Neural crest cell (in vitro differentiated cells): ENCODE data around the gene MBD3. TPM values are rescaled to one million over a fixed set of nuclear protein-coding genes. Genes with fewer than 3 reads are reported as not detected.

Source experiments
- DNase-seq: peaks from one replicate; pipeline ENCODE4 v3.0.0; 2021; ENCODE audit warnings: low read depth, mixed read lengths, low spot score
- H3K27ac Mint-ChIP-seq: one replicate; pipeline ENCODE4 v1.8.0; 2021; ENCODE audit warnings: mild to moderate bottlenecking, mixed read lengths; ENCODE audit not compliant: unreplicated experiment
- H3K27me3 Mint-ChIP-seq: 2 replicates; pipeline ENCODE4 v1.8.0; 2021; ENCODE audit warnings: low read depth, mild to moderate bottlenecking, mixed read lengths
- H3K36me3 Mint-ChIP-seq: 2 replicates; pipeline ENCODE4 v1.8.0; 2021; ENCODE audit warnings: low read depth, mild to moderate bottlenecking, mixed read lengths
- H3K4me1 Mint-ChIP-seq: 2 replicates; pipeline ENCODE4 v1.8.0; 2021; ENCODE audit warnings: mixed read lengths
- H3K4me3 Mint-ChIP-seq: one replicate; pipeline ENCODE4 v1.8.0; 2021; ENCODE audit warnings: mild to moderate bottlenecking, mixed read lengths
- H3K9me3 Mint-ChIP-seq: 2 replicates; pipeline ENCODE4 v1.8.0; 2021; ENCODE audit warnings: mixed read lengths
- CTCF ChIP-seq: fragments of 200-600 bp; sonication (generic); conservative IDR thresholded peaks from 2 replicates; pipeline ENCODE4 v1.5.0; 2021; ENCODE audit warnings: antibody characterized with exemption, mild to moderate bottlenecking
- total RNA-seq: library from RNA; stranded (reverse); gene quantifications from 2 replicates; pipeline ENCODE4 v1.2.1, GENCODE V29; 2021

Gene MBD3
- total RNA-seq, 1 donor from 2014 or later: 168 TPM

GRCh38 chr19:1633269-1633826 lies 40.7 kb upstream of the MBD3 start:
- H3K36me3 Mint-ChIP-seq: peaks cover 14% of the 10 kb centered on the region
- no peaks in the 10 kb centered on the region for H3K27me3 Mint-ChIP-seq
- no peak overlapping the region for H3K27ac Mint-ChIP-seq
- no peak overlapping the region for H3K4me3 Mint-ChIP-seq
- no peak for DNase-seq
- no peak for TF ChIP-seq CTCF
- H3K9me3 Mint-ChIP-seq: no peaks in the 10 kb centered on the region
- H3K4me1 Mint-ChIP-seq: no peaks in the 10 kb centered on the region

GRCh38 chr19:1632462-1633268 lies 40.0 kb upstream of the MBD3 start:
- Mint-ChIP-seq H3K4me3 (peak overlapping the region; percentile 49), H3K27ac (no peak overlapping the region), H3K27me3 (no peaks in the 10 kb centered on the region), H3K9me3 (no peaks in the 10 kb centered on the region), H3K36me3 (peaks cover 12% of the 10 kb centered on the region), H3K4me1 (no peaks in the 10 kb centered on the region)
- no peak for DNase-seq
- TF ChIP-seq CTCF: no peak

GRCh38 chr19:1631557-1632100 lies 39.0 kb upstream of the MBD3 start:
- Mint-ChIP-seq H3K9me3 (no peaks in the 10 kb centered on the region), H3K27ac (no peak overlapping the region), H3K4me1 (no peaks in the 10 kb centered on the region), H3K4me3 (no peak overlapping the region), H3K27me3 (no peaks in the 10 kb centered on the region), H3K36me3 (peaks cover 11% of the 10 kb centered on the region)
- no peak for DNase-seq
- no peak for TF ChIP-seq CTCF

- Mint-ChIP-seq H3K9me3 (no peaks in the 10 kb centered on the region), H3K4me1 (no peaks in the 10 kb centered on the region), H3K27me3 (no peaks in the 10 kb centered on the region), H3K36me3 (peaks cover 9% of the 10 kb centered on the region), H3K4me3 (no peak overlapping the region), H3K27ac (no peak overlapping the region)
- no peak for TF ChIP-seq CTCF
- no peak for DNase-seq
Observed at GRCh38 chr19:1630811-1631210, 38.1 kb upstream of the MBD3 start.

GRCh38 chr19:1630012-1630411 lies 37.3 kb upstream of the MBD3 start:
- H3K27ac Mint-ChIP-seq: no peak overlapping the region
- no peaks in the 10 kb centered on the region for H3K27me3 Mint-ChIP-seq
- H3K36me3 Mint-ChIP-seq: peaks cover 3% of the 10 kb centered on the region
- DNase-seq: no peak
- H3K4me1 Mint-ChIP-seq: no peaks in the 10 kb centered on the region
- no peaks in the 10 kb centered on the region for H3K9me3 Mint-ChIP-seq
- no peak for TF ChIP-seq CTCF
- no peak overlapping the region for H3K4me3 Mint-ChIP-seq
